IPS-18a (cell line): ENCODE data around the gene MB.

ENCODE experiments used
- H3K27ac ChIP-seq: one replicate; pipeline ENCODE4 v1.5.1; 2013; ENCODE audit warnings: low read length
- H3K27me3 ChIP-seq: one replicate; pipeline ENCODE4 v1.6.1; 2013; ENCODE audit warnings: mild to moderate bottlenecking, low read length; ENCODE audit not compliant: control insufficient read depth, insufficient read depth
- H3K36me3 ChIP-seq: one replicate; pipeline ENCODE4 v1.6.1; 2013; ENCODE audit warnings: low read depth, low read length; ENCODE audit not compliant: control insufficient read depth
- H3K4me1 ChIP-seq: one replicate; pipeline ENCODE4 v1.6.1; 2013; ENCODE audit warnings: low read depth, low read length; ENCODE audit not compliant: control insufficient read depth
- H3K4me3 ChIP-seq: one replicate; pipeline ENCODE4 v1.5.1; 2013; ENCODE audit warnings: low read length
- H3K9ac ChIP-seq: one replicate; pipeline ENCODE4 v1.6.1; 2013; ENCODE audit warnings: mild to moderate bottlenecking, low read length, moderate library complexity
- H3K9me3 ChIP-seq: one replicate; pipeline ENCODE4 v1.6.1; 2013; ENCODE audit warnings: low read depth, low read length; ENCODE audit not compliant: control insufficient read depth

Gene MB

DNA sequence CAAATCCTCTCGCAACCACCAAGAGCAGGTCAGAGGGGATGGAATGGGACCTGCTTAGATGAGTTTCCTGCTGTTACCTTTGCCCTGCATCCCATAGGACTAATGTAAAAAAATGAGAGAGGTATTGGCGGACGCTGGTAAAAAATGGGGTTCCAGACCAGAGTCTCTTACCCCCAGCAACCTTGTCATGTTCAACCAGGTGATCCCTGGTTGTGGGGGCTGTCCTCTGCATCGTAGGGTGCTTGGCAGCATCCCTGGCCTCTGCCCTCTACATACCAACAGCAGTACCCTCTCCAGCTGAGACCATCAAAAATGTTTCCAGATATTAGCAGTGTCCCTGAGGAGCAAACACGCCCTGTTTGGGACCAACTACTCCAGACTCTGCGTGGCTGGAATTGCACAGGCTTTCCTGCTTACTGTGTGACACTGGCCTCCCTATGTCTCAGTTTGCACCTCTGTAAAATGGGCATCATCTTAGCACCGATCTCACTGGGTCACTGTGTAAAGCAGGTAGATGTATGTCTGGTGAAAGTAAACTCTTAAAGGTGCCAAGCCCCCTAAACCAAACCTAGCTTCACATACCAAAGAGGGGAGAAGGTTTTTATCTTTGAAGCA is 32.6 kb upstream of the MB start:
- Histone ChIP-seq H3K4me1 (peaks cover 11% of the 10 kb centered on the region), H3K27ac (no peak overlapping the region), H3K9me3 (no peaks in the 10 kb centered on the region), H3K4me3 (no peak overlapping the region), H3K36me3 (no peaks in the 10 kb centered on the region), H3K27me3 (no peaks in the 10 kb centered on the region), H3K9ac (no peak overlapping the region)

GRCh38 chr22:35649026-35649553 is 32.0 kb upstream of the MB start:
- no peak overlapping the region for H3K4me3 ChIP-seq

DNA sequence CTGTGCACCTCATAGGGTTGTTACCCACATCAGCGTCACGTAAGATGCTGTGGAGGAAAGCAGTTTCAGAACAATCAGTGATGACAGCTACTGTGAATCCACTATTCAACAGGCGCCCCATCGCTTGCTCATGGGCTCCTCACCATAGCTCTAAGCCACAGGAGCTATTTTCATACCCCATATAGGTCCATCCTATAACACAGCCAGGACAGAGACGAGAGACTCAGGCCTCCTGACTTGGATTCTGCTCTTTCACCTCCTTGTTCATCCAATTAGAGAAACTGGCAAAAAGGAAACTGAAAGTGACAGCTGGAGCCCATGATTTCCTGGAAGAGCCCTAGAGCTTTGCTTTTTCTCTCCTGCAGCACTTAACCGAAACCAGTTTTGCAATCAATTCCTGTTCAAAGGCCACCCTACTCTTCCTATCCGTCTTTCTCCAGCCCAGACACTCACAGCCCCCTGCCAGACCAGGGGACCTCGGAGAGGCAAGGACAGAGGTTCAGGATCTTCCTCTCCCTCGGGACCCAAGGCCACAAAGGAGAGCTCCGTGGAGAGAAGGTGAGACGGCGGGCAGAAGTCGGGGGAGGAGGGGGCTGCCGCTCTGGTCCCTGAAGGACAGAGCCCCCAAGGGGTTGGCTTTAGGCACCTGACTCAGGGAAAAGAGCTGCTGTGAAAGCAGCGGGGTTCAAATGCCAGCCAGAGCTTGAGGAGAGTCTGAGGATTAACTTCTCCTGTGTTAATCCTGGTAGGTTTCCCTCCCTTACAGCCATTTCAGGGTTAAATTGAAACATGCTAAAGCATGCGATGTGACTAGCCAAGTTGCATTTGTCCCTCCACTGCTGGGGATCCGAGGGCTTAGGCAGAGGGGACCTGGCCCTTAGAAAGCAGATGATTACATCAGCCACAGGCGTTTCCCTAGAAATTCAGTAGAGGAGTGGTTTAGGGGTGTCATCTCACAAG is 31.2 kb upstream of the MB start, which contains the start of gene APOL6:
Gene APOL6 (plus strand): TSS at position 381 of the 960 bp plus-strand sequence. CDS start 7,980 bp downstream, outside the sequence.
- Histone ChIP-seq H3K9ac (peak within 1 kb of the TSS; percentile 10), H3K9me3 (no peaks in the 10 kb centered on the region), H3K36me3 (no peaks in the 10 kb centered on the region), H3K27ac (peak within 1 kb of the TSS; percentile 47), H3K27me3 (no peaks in the 10 kb centered on the region), H3K4me1 (peaks cover 11% of the 10 kb centered on the region), H3K4me3 (peak within 1 kb of the TSS; percentile 19)

More at GRCh38 chr22:35649026-35649553, 32.0 kb upstream of the MB start:
- Histone ChIP-seq H3K27ac (no peak overlapping the region), H3K36me3 (no peaks in the 10 kb centered on the region), H3K4me1 (peaks cover 11% of the 10 kb centered on the region), H3K27me3 (no peaks in the 10 kb centered on the region), H3K9ac (peak overlapping the region; percentile 10), H3K9me3 (no peaks in the 10 kb centered on the region)

- Histone ChIP-seq H3K4me3 (no peak overlapping the region), H3K27ac (no peak overlapping the region), H3K36me3 (no peaks in the 10 kb centered on the region), H3K9me3 (no peaks in the 10 kb centered on the region), H3K27me3 (no peaks in the 10 kb centered on the region), H3K9ac (no peak overlapping the region), H3K4me1 (peaks cover 21% of the 10 kb centered on the region)
Measured at GRCh38 chr22:35645646-35646045, 28.5 kb upstream of the MB start.

DNA sequence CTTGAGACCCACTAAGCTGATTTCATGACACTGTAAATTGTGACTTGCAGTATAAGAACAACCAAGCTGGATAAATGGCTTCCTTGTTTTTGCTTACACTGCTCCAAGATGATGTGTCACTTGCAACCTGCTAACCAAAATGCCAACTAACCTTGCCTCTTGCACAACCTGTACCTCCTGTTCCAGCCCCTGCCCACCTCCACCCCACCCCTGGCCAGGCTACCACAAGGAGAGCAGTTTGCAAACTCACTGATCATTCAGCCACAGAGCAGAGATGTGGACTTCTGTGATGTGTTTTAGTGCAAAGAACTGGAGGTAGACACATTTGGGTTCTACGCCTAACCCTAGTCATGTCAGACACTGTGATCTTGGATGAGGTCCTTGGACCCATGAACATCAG is 26.9 kb upstream of the MB start:
- Histone ChIP-seq H3K9ac (no peak overlapping the region), H3K36me3 (no peaks in the 10 kb centered on the region), H3K27me3 (no peaks in the 10 kb centered on the region), H3K9me3 (no peaks in the 10 kb centered on the region), H3K4me1 (peaks cover 20% of the 10 kb centered on the region), H3K4me3 (no peak overlapping the region), H3K27ac (no peak overlapping the region)

- Histone ChIP-seq H3K4me3 (no peak overlapping the region), H3K9ac (no peak overlapping the region), H3K27ac (no peak overlapping the region)
Measured at GRCh38 chr22:35642305-35642741, 25.2 kb upstream of the MB start.

GRCh38 chr22:35641494-35642120 is 24.5 kb upstream of the MB start:
- H3K27ac ChIP-seq = no peak overlapping the region

More at GRCh38 chr22:35642305-35642741, 25.2 kb upstream of the MB start:
- no peaks in the 10 kb centered on the region for H3K36me3 ChIP-seq
- H3K4me1 ChIP-seq = peaks cover 13% of the 10 kb centered on the region
- H3K9me3 ChIP-seq = no peaks in the 10 kb centered on the region
- no peaks in the 10 kb centered on the region for H3K27me3 ChIP-seq

DNA sequence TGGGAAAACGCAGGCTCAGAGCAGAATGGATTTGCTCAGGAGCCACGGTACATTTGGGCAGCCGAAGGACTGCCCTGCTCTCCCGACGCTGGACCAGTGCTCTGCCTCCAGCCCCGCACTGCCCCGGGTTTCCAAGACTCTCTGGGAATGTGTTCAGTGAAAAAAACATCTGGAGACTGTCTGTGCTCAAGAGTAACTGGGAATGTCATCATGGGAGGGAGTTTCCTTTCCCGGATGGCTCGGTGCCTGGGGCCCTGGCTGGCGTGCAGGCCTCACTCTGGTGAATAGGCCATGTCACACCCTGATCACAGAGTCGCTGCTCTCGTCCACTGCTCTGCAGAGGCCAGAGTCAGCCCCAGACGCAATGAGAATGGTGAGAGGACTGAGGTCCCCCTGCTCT is 21.3 kb upstream of the MB start:
- H3K36me3 ChIP-seq = no peaks in the 10 kb centered on the region
- no peak overlapping the region for H3K9ac ChIP-seq
- H3K4me3 ChIP-seq = no peak overlapping the region
- H3K9me3 ChIP-seq = no peaks in the 10 kb centered on the region
- no peaks in the 10 kb centered on the region for H3K27me3 ChIP-seq
- H3K27ac ChIP-seq = no peak overlapping the region
- peaks cover 18% of the 10 kb centered on the region for H3K4me1 ChIP-seq

More at GRCh38 chr22:35641494-35642120, 24.5 kb upstream of the MB start:
- Histone ChIP-seq H3K4me1 (peaks cover 18% of the 10 kb centered on the region), H3K27me3 (no peaks in the 10 kb centered on the region), H3K9me3 (no peaks in the 10 kb centered on the region), H3K9ac (no peak overlapping the region), H3K36me3 (no peaks in the 10 kb centered on the region), H3K4me3 (no peak overlapping the region)

DNA sequence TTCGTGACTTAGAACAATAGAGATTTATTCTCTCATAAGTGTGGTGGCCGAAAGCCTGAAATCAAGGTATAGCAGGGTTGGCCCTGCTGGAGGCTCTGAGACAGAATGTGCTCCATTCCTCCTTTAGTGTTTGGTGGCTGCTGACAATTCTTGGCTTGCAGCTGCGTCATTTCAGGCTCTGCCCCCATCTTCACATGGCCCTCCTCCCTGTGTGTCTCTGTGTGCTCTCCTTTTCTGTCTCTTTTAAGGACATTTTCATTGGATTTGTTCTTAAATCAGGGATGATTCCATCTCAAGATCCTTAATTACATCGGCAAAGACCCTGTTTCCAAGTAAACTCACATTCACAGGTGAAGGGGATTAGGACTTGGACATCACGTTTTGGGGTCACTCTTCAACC is 20.9 kb upstream of the MB start:
- no peaks in the 10 kb centered on the region for H3K9me3 ChIP-seq
- no peaks in the 10 kb centered on the region for H3K27me3 ChIP-seq
- no peaks in the 10 kb centered on the region for H3K36me3 ChIP-seq
- no peak overlapping the region for H3K9ac ChIP-seq
- H3K4me3 ChIP-seq = no peak overlapping the region
- peaks cover 14% of the 10 kb centered on the region for H3K4me1 ChIP-seq
- no peak overlapping the region for H3K27ac ChIP-seq

GRCh38 chr22:35637254-35637653 is 20.1 kb upstream of the MB start:
- Histone ChIP-seq H3K27ac (no peak overlapping the region), H3K4me1 (peaks cover 12% of the 10 kb centered on the region), H3K9me3 (no peaks in the 10 kb centered on the region), H3K4me3 (no peak overlapping the region), H3K27me3 (no peaks in the 10 kb centered on the region), H3K9ac (no peak overlapping the region), H3K36me3 (no peaks in the 10 kb centered on the region)

GRCh38 chr22:35634943-35635540 is 17.9 kb upstream of the MB start:
- Histone ChIP-seq H3K4me3 (no peak overlapping the region), H3K9ac (no peak overlapping the region), H3K27me3 (no peaks in the 10 kb centered on the region), H3K36me3 (no peaks in the 10 kb centered on the region), H3K27ac (no peak overlapping the region), H3K9me3 (no peaks in the 10 kb centered on the region), H3K4me1 (peaks cover 8% of the 10 kb centered on the region)
